Gastrocnemius medialis (tissue), 4 donors: ENCODE results near the gene PIGR. TPM values are rescaled to one million over a fixed set of nuclear protein-coding genes. Genes with fewer than 3 reads are reported as not detected.

Experiments
- ATAC-seq, 2 donors: fragments of 150-250 bp; one replicate each; pipeline ENCODE4 v1.9.1; 2016
- DNase-seq, 2 donors: peaks; one replicate each; pipeline ENCODE4 v3.0.0-alpha.2; 2019
- H3K27ac ChIP-seq, 4 donors: fragments of 200-600 bp; sonication (generic); 1 replicate in 1 of 4; 2 replicates in 3 of 4; pipeline ENCODE4 v1.5.1; 2016 to 2018; ENCODE audit warnings: mild to moderate bottlenecking in 2 of 4, moderate library complexity in 1 of 4
- H3K27me3 ChIP-seq, 3 donors: fragments of 200-600 bp; sonication (generic) in 2 of 3; 1 replicate in 1 of 3; 2 replicates in 2 of 3; pipeline versions ENCODE4 v1.5.1 to v1.6.0; 2016 to 2019; ENCODE audit warnings: mild to moderate bottlenecking in 1 of 3, moderate library complexity in 1 of 3
- H3K36me3 ChIP-seq, 2 donors: fragments of 200-600 bp; sonication (generic) in 1 of 2; one replicate each; pipeline ENCODE4 v1.5.1; 2017 to 2018
- H3K4me1 ChIP-seq, 2 donors: fragments of 200-600 bp; sonication (generic) in 1 of 2; one replicate each; pipeline ENCODE4 v1.5.1; 2016 to 2017; ENCODE audit warnings: mild to moderate bottlenecking in 2 of 2
- H3K4me3 ChIP-seq, 4 donors: fragments of 200-600 bp; sonication (generic) in 3 of 4; 1 replicate in 1 of 4; 2 replicates in 3 of 4; pipeline ENCODE4 v1.5.1; 2016 to 2019; ENCODE audit warnings: mild to moderate bottlenecking in 2 of 4
- H3K9me3 ChIP-seq, 3 donors: fragments of 200-600 bp; sonication (generic) in 2 of 3; 1 replicate in 1 of 3; 2 replicates in 2 of 3; pipeline ENCODE4 v1.5.1; 2016 to 2019
- POLR2A ChIP-seq, 2 donors: fragments of 450-650 bp; IDR thresholded peaks; one replicate each; pipeline ENCODE4 v1.6.1; 2017; ENCODE audit warnings: antibody characterized with exemption in 2 of 2, mild to moderate bottlenecking in 2 of 2, moderate library complexity in 2 of 2
- in situ Hi-C, 4 donors: fragments of 200-750 bp; cut with MboI; loops; one replicate each; pipeline versions ENCODE4 v1.15.0 to v1.8.0; 2017; ENCODE audit warnings: low sequenced_read_pairs in 4 of 4
- intact Hi-C: fragments of 100-400 bp; cut with DNase I; formaldehyde crosslinking; loops from one replicate; pipeline ENCODE4 v1.15.1; 2023; ENCODE audit warnings: low total_unique reads
- total RNA-seq, 4 donors: library from RNA; depleted of rRNA; stranded (reverse); fragments of >200 nt; gene quantifications; one replicate each; pipeline versions ENCODE4 v1.1.0 to v1.2.3, GENCODE V29; 2016
- TF ChIP-seq, protein P1 (sequence below), 5 experiments: fragments of 450-650 bp in 3 of 5; fragments of 200-600 bp in 2 of 5; sonication (generic) in 2 of 5; IDR thresholded peaks in 4 of 5; conservative IDR thresholded peaks in 1 of 5; 1 replicate in 4 of 5; 2 replicates in 1 of 5; pipeline ENCODE4 v1.5.1; 2016 to 2019; ENCODE audit warnings: antibody characterized with exemption in 5 of 5, mild to moderate bottlenecking in 3 of 5, moderate library complexity in 3 of 5

The PIGR gene
- total RNA-seq, 4 donors from 2014 or later: 0.10 to 28.4 (median 0.11) TPM; not detected in 1

- H3K9me3 ChIP-seq: no peaks in the 10 kb centered on the region
- DNase-seq (no peak), ATAC-seq (no peak)
- no peaks in the 10 kb centered on the region for H3K4me1 ChIP-seq
- H3K27ac ChIP-seq: no peak overlapping the region
- H3K4me3 ChIP-seq: no peak overlapping the region
- in situ Hi-C loops: no loop called here
- intact Hi-C loops: no loop called here
- H3K36me3 ChIP-seq: no peaks in the 10 kb centered on the region
- TF ChIP-seq, protein P1, sequence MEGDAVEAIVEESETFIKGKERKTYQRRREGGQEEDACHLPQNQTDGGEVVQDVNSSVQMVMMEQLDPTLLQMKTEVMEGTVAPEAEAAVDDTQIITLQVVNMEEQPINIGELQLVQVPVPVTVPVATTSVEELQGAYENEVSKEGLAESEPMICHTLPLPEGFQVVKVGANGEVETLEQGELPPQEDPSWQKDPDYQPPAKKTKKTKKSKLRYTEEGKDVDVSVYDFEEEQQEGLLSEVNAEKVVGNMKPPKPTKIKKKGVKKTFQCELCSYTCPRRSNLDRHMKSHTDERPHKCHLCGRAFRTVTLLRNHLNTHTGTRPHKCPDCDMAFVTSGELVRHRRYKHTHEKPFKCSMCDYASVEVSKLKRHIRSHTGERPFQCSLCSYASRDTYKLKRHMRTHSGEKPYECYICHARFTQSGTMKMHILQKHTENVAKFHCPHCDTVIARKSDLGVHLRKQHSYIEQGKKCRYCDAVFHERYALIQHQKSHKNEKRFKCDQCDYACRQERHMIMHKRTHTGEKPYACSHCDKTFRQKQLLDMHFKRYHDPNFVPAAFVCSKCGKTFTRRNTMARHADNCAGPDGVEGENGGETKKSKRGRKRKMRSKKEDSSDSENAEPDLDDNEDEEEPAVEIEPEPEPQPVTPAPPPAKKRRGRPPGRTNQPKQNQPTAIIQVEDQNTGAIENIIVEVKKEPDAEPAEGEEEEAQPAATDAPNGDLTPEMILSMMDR (IDR thresholded peaks at IDR 0.05 in 4 of 5, conservative IDR thresholded peaks at IDR 0.05 in 1 of 5): no peak
- no peak for TF ChIP-seq POLR2A (IDR thresholded peaks at IDR 0.05)
- no peaks in the 10 kb centered on the region for H3K27me3 ChIP-seq
Observed at GRCh38 chr1:206975306-206975705, 29.0 kb upstream of the PIGR start.

DNA sequence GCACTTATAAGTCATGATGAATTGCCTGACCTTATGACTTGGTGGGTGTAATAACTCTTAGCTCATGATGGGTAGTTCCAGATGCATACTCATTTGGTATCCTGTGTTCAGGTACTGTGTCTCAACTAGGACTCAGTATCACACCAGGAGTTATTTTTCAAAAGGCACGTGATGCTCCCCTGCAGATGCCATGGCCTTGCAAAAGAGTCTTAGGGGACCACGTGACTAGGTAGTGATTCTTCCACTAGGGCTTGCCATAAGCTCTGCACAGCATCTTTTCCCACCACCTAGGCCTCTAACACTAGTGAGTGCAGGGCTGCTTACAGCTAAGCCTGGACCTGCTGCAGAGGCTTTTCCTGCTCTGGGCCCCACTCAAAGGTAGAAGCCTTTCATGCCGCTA lies 27.9 kb upstream of the PIGR start:
- H3K9me3 ChIP-seq: no peaks in the 10 kb centered on the region
- H3K27me3 ChIP-seq: no peaks in the 10 kb centered on the region
- in situ Hi-C loops: no loop called here
- H3K4me3 ChIP-seq: no peak overlapping the region
- no peak overlapping the region for H3K27ac ChIP-seq
- intact Hi-C loops: no loop called here
- DNase-seq: no peak
- TF ChIP-seq POLR2A (IDR thresholded peaks at IDR 0.05): no peak
- TF ChIP-seq, protein P1 (IDR thresholded peaks at IDR 0.05 in 4 of 5, conservative IDR thresholded peaks at IDR 0.05 in 1 of 5): no peak
- H3K4me1 ChIP-seq: no peaks in the 10 kb centered on the region
- no peaks in the 10 kb centered on the region for H3K36me3 ChIP-seq
- no peak for ATAC-seq

DNA sequence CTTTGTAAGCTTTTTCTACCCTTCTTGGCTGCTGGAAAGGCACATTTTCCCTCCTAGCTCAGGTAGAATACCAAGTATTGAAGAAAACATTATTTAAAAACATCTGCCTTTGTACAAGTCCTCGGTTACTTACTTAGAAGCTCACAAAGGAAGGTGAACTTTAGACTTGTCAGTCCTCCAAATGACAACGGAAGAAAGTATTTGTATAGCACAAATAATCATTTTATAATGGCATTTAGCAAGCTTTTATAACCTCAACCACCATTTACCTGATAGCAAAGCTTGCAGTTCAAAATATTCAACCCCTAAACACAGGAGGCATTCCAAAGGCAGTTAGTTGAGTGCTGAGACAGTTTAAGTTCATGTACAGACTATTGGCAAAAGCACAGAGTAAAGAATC lies 26.5 kb upstream of the PIGR start:
- no peaks in the 10 kb centered on the region for H3K27me3 ChIP-seq
- intact Hi-C loops: no loop called here
- H3K27ac ChIP-seq: no peak overlapping the region
- in situ Hi-C loops: no loop called here
- no peaks in the 10 kb centered on the region for H3K4me1 ChIP-seq
- no peak for ATAC-seq
- H3K4me3 ChIP-seq: no peak overlapping the region
- H3K36me3 ChIP-seq: no peaks in the 10 kb centered on the region
- no peak for TF ChIP-seq POLR2A (IDR thresholded peaks at IDR 0.05)
- TF ChIP-seq, protein P1 (IDR thresholded peaks at IDR 0.05 in 4 of 5, conservative IDR thresholded peaks at IDR 0.05 in 1 of 5): no peak
- no peaks in the 10 kb centered on the region for H3K9me3 ChIP-seq
- no peak for DNase-seq

GRCh38 chr1:206971029-206971655 lies 24.9 kb upstream of the PIGR start:
- Histone ChIP-seq H3K9me3 (no peaks in the 10 kb centered on the region), H3K27ac (no peak overlapping the region), H3K4me1 (no peaks in the 10 kb centered on the region), H3K36me3 (no peaks in the 10 kb centered on the region), H3K4me3 (no peak overlapping the region), H3K27me3 (no peaks in the 10 kb centered on the region)
- in situ Hi-C loops (no loop called here), intact Hi-C loops (no loop called here)
- ATAC-seq (no peak), DNase-seq (no peak)
- TF ChIP-seq, protein P1 (IDR thresholded peaks at IDR 0.05 in 4 of 5, conservative IDR thresholded peaks at IDR 0.05 in 1 of 5): no peak
- no peak for TF ChIP-seq POLR2A (IDR thresholded peaks at IDR 0.05)

DNA sequence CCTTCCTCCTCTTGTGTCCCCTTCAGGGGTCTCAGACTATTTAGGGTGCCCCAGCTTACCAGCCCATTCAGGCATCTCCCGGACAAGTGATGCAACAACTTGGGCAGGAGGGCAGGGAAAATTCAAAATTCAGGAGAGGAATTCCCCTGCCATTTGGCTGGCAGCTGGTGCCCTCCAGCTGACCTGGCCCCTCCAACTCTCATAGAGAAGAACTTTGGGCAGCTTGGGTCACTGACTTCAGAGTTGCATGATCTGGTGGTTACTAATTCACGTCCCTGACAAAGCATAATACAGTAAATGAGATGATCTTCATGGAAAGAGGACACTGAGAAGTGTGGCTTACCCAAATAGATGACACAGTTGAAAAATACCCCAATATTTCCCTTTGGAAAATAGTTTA lies 24.2 kb upstream of the PIGR start, which contains the start of gene FCAMR:
Gene FCAMR (minus strand): TSS at position 15 of the 400 bp plus-strand sequence. CDS start 335 bp downstream, outside the sequence.
- H3K4me1 ChIP-seq: no peaks in the 10 kb centered on the region
- H3K27ac ChIP-seq: no peak within 1 kb of the TSS
- ATAC-seq: no peak
- no peaks in the 10 kb centered on the region for H3K27me3 ChIP-seq
- no peaks in the 10 kb centered on the region for H3K9me3 ChIP-seq
- in situ Hi-C loops (no loop called here), intact Hi-C loops (no loop called here)
- no peak within 1 kb of the TSS for H3K4me3 ChIP-seq
- TF ChIP-seq, protein P1 (IDR thresholded peaks at IDR 0.05 in 4 of 5, conservative IDR thresholded peaks at IDR 0.05 in 1 of 5): no peak
- no peak for TF ChIP-seq POLR2A (IDR thresholded peaks at IDR 0.05)
- DNase-seq: no peak
- no peaks in the 10 kb centered on the region for H3K36me3 ChIP-seq
